Activated T-cell treated with anti-CD3 and anti-CD28 coated beads, Interleukin-2, amount 50 U/mL, for 4 hours (primary cell): ENCODE measurements around the gene CHRNA4. TPM values are rescaled to one million over a fixed set of nuclear protein-coding genes. Genes with fewer than 3 reads are reported as not detected.

ENCODE experiments used
- ATAC-seq, 2 donors: fragments of 200-7000 bp; cut with Tn5 transposase; one replicate each; pipeline ENCODE4 v1.10.0; 2021
- DNase-seq: peaks from one replicate; pipeline ENCODE4 v3.0.0-alpha.2; 2020
- H3K27me3 Mint-ChIP-seq: one replicate; pipeline ENCODE4 v1.8.0; 2021; ENCODE audit warnings: low read depth, mixed read lengths
- H3K36me3 Mint-ChIP-seq: one replicate; pipeline ENCODE4 v1.8.0; 2022; ENCODE audit warnings: mixed read lengths; ENCODE audit not compliant: insufficient read depth
- H3K4me1 Mint-ChIP-seq: one replicate; pipeline ENCODE4 v1.8.0; 2021; ENCODE audit warnings: low read depth, mixed read lengths
- H3K4me3 Mint-ChIP-seq: one replicate; pipeline ENCODE4 v1.8.0; 2021; ENCODE audit warnings: mild to moderate bottlenecking, moderate library complexity, mixed read lengths
- H3K9me3 Mint-ChIP-seq: one replicate; pipeline ENCODE4 v1.8.0; 2021; ENCODE audit warnings: mixed read lengths
- total RNA-seq, 3 donors: library from RNA; stranded (reverse); gene quantifications; one replicate each; pipeline ENCODE4 v1.2.1, GENCODE V29; 2021

CHRNA4 gene
- total RNA-seq, 3 donors from 2014 or later = not detected

DNA sequence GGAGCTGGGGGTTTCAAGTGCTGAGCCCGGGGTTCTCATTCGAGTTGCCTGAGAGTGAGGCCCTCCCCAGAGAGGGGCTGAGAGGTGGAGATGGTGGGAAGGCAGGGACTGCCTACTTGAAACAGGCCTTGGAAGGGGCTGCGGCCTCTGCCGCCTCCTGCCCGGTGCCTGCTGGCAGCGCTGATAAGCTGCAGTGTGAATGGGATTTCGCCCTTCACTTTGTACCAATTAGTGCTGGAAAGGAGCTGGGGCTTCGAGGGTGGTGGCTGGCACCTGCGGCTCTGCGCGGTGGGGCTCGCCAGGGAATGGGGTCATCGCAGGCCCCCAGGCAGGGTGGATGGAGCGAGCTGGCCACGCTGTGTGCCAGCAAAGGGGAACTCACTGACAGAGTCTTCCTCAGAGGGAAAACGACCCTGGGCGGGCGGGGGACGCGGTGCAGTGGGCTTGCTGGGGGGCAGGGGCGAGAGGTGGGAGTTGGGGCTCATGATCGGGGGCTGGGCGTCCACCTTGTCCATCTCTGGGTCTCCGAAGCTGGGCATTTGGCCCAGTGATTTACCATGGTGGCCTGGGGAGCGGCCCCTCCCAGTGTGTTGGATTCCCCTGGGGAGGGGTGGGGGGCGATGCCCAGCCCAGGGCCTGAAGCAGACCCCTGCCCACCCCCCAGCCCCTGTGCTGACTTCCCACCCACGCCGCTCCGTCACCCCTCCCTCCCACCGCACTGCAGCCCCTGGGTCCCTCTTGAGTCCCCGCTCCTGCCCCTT is 45.2 kb downstream of the CHRNA4 start:
- H3K36me3 Mint-ChIP-seq = no peaks in the 10 kb centered on the region
- no peaks in the 10 kb centered on the region for H3K27me3 Mint-ChIP-seq
- DNase-seq = no peak
- no peaks in the 10 kb centered on the region for H3K9me3 Mint-ChIP-seq
- no peak for ATAC-seq
- no peaks in the 10 kb centered on the region for H3K4me1 Mint-ChIP-seq
- H3K4me3 Mint-ChIP-seq = no peak overlapping the region

DNA sequence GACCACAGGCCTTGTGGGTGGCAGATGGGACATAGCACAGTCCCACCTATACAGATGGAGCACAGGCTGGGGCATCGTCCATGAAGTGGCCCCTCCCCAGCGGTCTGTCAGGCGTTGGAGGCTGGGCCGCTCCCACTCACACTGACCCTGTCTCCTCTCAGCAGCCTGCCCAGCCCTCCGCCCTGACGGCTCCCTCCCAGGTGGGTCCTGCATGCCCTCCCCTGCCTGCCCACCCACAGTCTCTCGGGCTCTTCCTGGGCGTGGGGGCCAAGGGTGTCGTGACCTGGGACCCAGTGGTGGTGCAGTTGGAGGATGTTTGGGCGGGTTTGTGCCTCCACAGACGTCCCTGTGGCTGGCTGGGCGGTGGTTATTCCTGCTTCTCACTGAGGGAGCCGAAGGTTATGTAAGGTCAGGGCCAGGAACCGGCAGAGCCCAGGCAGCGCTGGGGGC is 45.9 kb downstream of the CHRNA4 start:
- Mint-ChIP-seq H3K36me3 (no peaks in the 10 kb centered on the region), H3K27me3 (peaks cover 2% of the 10 kb centered on the region), H3K4me3 (no peak overlapping the region), H3K4me1 (no peaks in the 10 kb centered on the region), H3K9me3 (no peaks in the 10 kb centered on the region)
- ATAC-seq (no peak), DNase-seq (no peak)

- H3K27me3 Mint-ChIP-seq = peaks cover 4% of the 10 kb centered on the region
- H3K4me1 Mint-ChIP-seq = no peaks in the 10 kb centered on the region
- no peak for DNase-seq
- no peaks in the 10 kb centered on the region for H3K9me3 Mint-ChIP-seq
- ATAC-seq = no peak
- no peaks in the 10 kb centered on the region for H3K36me3 Mint-ChIP-seq
- no peak overlapping the region for H3K4me3 Mint-ChIP-seq
Measured at GRCh38 chr20:63314566-63315239, 46.4 kb downstream of the CHRNA4 start.

DNA sequence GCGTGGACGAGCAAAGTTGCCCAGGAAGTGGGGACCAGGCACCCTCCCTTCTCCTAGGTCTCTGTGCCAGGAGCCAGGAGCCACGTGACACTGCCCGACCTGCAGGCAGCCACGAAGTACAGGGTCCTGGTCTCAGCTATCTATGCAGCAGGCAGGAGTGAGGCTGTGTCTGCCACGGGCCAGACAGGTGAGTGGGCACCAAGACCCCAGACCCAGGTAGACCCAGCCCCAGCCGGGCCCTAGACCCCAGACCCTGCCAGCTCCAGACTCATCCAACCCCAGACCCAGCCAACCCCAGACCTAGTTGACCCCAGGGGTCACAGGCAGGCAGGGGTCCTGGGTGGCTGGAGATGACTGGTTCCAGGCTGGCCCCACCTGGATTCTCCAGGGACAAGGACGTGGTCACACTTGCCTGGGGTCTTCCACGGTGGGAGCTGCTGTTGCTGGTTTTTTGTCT is 47.1 kb downstream of the CHRNA4 start:
- DNase-seq (no peak), ATAC-seq (no peak)
- no peaks in the 10 kb centered on the region for H3K4me1 Mint-ChIP-seq
- no peak overlapping the region for H3K4me3 Mint-ChIP-seq
- H3K9me3 Mint-ChIP-seq = no peaks in the 10 kb centered on the region
- H3K36me3 Mint-ChIP-seq = no peaks in the 10 kb centered on the region
- H3K27me3 Mint-ChIP-seq = peaks cover 6% of the 10 kb centered on the region

DNA sequence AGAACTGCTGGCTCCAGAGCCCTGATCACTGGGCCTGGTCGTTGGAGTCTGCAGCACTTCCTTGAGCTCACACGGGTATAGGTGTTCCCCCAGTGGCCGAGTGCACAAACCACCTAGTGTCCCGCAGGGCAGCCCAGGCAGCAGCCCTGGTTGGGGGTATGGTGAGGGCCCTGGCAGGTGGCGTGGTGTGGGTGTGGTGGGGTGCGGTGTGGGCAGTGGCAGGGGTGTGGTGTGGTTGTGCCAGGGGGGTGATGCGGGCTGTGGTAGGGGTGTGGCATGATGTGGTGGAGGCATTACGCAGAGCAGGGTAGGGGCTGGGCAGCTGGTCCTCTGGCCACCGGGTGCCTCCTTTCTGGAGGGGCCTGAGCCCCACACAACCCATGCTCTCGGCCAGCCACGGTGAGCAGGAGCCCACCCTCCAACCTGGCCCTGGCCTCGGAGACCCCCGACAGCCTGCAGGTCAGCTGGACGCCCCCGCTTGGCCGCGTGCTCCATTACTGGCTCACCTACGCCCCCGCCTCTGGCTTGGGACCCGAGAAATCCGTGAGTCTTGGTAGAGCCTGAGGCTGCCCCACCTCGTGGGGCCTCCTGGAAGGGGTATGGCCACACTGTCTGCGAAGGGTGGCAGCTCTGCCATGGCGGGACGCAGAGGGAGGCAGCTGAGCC is 47.7 kb downstream of the CHRNA4 start:
- ATAC-seq (no peak), DNase-seq (no peak)
- no peak overlapping the region for H3K4me3 Mint-ChIP-seq
- H3K4me1 Mint-ChIP-seq = no peaks in the 10 kb centered on the region
- no peaks in the 10 kb centered on the region for H3K9me3 Mint-ChIP-seq
- H3K36me3 Mint-ChIP-seq = no peaks in the 10 kb centered on the region
- H3K27me3 Mint-ChIP-seq = peaks cover 6% of the 10 kb centered on the region

DNA sequence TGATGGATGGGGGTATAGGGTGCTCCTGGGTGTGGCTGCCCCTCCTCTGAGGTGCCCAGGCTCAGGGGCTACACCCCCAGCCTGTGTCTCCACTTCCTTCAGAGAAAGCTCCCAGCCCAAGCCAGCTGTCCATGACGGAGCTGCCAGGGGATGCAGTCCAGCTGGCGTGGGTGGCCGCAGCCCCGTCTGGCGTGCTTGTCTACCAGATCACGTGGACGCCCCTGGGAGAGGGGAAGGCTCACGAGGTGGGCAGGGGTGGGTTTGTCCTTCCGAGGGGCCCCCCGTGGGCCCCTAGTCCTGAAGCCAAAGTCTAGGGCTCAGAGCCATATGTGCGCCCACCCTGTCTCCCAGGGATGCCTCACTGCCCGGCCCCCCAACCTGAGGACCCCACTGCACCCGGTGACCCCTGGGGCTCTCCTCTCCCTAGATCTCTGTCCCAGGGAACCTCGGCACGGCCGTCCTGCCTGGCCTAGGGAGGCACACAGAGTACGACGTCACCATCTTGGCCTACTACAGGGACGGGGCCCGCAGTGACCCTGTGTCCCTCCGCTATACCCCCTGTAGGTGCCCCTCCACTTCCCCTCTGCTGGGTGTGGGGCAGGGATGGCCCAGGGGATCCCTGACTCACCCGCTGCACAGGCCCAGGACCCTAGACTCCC is 48.3 kb downstream of the CHRNA4 start:
- no peak for DNase-seq
- ATAC-seq = no peak
- Mint-ChIP-seq H3K27me3 (peaks cover 6% of the 10 kb centered on the region), H3K4me1 (no peaks in the 10 kb centered on the region), H3K36me3 (no peaks in the 10 kb centered on the region), H3K9me3 (no peaks in the 10 kb centered on the region), H3K4me3 (no peak overlapping the region)

DNA sequence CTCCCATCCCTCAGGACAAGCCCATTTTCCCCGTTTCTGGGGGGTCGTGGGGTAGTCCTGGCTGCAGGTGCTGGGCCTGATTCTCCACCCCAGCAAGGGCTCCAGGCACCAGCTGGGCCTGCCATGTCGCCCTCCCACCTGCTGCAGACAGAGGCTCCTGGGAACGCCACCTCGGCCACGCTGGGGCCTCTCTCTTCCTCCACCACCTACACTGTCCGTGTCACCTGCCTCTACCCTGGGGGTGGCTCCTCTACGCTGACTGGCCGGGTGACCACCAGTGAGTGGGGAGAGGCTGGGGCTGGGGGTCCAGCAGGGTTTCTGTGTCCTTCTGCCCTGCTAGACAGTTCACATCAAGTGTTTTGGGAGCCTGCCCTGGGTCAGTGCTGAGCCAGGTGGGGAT is 48.9 kb downstream of the CHRNA4 start:
- peaks cover 6% of the 10 kb centered on the region for H3K27me3 Mint-ChIP-seq
- no peak for DNase-seq
- ATAC-seq = no peak
- no peaks in the 10 kb centered on the region for H3K9me3 Mint-ChIP-seq
- no peaks in the 10 kb centered on the region for H3K4me1 Mint-ChIP-seq
- no peak overlapping the region for H3K4me3 Mint-ChIP-seq
- no peaks in the 10 kb centered on the region for H3K36me3 Mint-ChIP-seq

DNA sequence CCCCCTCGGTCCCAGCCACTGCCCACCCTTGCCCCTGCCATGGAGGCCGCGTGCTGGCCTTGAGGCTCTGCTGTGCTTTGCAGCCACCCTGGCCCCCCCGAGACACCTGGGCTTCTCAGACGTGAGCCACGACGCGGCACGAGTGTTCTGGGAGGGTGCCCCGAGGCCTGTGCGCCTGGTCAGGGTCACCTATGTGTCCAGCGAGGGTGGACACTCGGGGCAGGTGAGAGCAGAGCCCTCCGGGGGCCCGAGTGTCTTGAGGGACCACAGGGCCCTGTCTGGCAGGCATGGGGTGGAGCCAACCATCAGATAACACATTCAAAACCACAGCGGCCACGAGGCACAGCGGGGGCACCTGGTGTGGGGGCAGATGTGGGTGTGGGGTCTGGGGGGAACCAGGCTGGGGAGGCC is 49.3 kb downstream of the CHRNA4 start:
- no peaks in the 10 kb centered on the region for H3K4me1 Mint-ChIP-seq
- no peak overlapping the region for H3K4me3 Mint-ChIP-seq
- H3K9me3 Mint-ChIP-seq = no peaks in the 10 kb centered on the region
- no peaks in the 10 kb centered on the region for H3K36me3 Mint-ChIP-seq
- peaks cover 6% of the 10 kb centered on the region for H3K27me3 Mint-ChIP-seq
- no peak for ATAC-seq
- DNase-seq = no peak

DNA sequence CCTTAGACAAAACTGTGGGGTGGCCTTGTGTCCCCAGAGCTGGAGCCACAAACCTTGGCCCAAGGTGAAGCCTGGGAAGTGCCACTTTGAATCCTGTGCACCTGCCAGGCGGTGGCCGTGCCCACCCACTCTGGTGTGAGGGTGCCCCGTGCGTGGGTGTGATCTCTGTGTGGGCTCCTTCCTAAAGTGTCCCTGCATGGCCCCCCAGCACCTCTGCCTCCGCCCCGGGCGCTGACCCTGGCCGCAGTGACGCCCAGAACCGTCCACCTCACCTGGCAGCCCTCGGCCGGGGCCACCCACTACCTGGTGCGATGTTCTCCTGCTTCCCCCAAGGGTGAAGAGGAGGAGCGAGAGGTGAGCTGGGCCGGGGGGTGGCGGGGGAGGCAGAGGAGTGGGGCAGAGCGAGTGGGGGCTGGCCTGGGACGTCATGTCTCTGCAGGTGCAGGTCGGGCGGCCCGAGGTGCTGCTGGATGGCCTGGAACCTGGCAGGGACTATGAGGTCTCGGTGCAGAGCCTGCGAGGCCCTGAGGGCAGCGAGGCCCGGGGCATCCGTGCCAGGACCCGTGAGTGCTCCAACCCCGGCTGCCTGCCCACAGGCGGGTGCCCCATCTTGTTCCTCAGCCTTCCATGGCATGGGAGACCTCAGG is 49.8 kb downstream of the CHRNA4 start:
- ATAC-seq = no peak
- no peak overlapping the region for H3K4me3 Mint-ChIP-seq
- no peaks in the 10 kb centered on the region for H3K4me1 Mint-ChIP-seq
- no peaks in the 10 kb centered on the region for H3K36me3 Mint-ChIP-seq
- peaks cover 6% of the 10 kb centered on the region for H3K27me3 Mint-ChIP-seq
- no peaks in the 10 kb centered on the region for H3K9me3 Mint-ChIP-seq
- DNase-seq = no peak

DNA sequence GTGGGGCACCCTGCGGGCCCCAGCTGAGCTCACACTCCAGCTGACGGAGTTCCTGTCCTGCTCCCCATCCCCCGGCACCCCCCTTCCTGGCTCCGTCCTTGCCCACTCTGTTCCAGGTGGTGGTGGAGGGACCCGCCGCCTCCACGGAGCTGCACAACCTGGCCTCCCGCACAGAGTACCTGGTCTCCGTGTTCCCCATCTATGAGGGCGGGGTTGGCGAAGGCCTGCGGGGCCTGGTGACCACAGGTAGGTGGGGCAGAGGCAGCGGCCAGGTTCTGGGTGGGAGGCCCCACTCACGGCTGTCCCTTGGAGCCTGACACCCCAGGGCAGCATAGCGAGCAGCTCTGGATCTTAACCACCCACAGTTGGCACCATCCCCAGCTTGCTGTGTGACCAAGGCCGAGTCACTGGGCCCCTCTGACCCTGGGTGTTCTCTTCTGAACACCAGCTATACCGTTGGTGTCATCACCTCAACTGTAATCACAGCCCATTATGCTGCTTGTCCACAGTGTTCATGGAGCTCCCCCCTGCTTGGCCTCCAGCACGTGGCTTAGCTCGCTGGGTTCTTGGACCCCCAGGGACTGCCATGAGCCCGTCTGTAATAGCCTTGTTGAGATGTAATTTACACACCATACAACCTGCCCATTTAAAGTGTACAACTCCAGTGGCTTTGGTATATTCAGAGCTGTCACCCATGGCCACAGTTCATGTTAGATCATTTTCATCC is 50.7 kb downstream of the CHRNA4 start:
- Mint-ChIP-seq H3K9me3 (no peaks in the 10 kb centered on the region), H3K27me3 (peaks cover 6% of the 10 kb centered on the region), H3K36me3 (no peaks in the 10 kb centered on the region), H3K4me3 (no peak overlapping the region), H3K4me1 (no peaks in the 10 kb centered on the region)
- DNase-seq (no peak), ATAC-seq (no peak)

GRCh38 chr20:63309261-63310071 is 51.7 kb downstream of the CHRNA4 start:
- DNase-seq = no peak
- no peaks in the 10 kb centered on the region for H3K4me1 Mint-ChIP-seq
- no peak overlapping the region for H3K4me3 Mint-ChIP-seq
- ATAC-seq = peak; percentile 40 to 45
- H3K27me3 Mint-ChIP-seq = peaks cover 6% of the 10 kb centered on the region
- no peaks in the 10 kb centered on the region for H3K36me3 Mint-ChIP-seq
- no peaks in the 10 kb centered on the region for H3K9me3 Mint-ChIP-seq

- Mint-ChIP-seq H3K27me3 (peaks cover 6% of the 10 kb centered on the region), H3K36me3 (no peaks in the 10 kb centered on the region), H3K4me3 (no peak overlapping the region), H3K4me1 (no peaks in the 10 kb centered on the region), H3K9me3 (no peaks in the 10 kb centered on the region)
- DNase-seq (no peak), ATAC-seq (no peak)
Measured at GRCh38 chr20:63308218-63308911, 52.8 kb downstream of the CHRNA4 start.
